Amniotic stem cell (primary cell): ENCODE results near the gene HNRNPDL.
"Not testable (repeated sequence)": the region's sequence is repeated elsewhere in the genome, so short reads cannot be mapped to it uniquely, and the experiment has no call there.

ENCODE experiments used
- DNase-seq: peaks from one replicate; lab custom pipeline; 2025; lab: John Stamatoyannopoulos, UW

The HNRNPDL gene

DNA sequence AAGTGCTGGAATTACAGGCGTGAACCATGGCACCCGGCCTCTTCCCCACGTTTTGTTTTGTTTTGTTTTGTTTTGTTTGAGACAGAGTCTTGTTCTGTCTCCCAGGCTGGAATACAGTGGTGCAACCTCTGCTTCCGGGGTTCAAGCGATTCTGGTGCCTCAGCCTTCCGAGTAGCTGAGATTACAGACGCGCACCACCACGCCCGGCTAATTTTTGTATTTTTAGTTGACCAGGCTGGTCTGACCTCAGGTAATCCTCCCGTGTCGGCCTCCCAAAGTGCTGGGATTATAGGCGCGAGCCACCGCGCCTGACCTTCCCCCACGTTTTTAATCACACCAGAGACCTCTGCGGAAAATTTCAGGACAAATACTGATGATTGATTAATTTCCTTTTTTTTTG is 2.3 kb upstream of the HNRNPDL start:
- DNase-seq: no peak

DNA sequence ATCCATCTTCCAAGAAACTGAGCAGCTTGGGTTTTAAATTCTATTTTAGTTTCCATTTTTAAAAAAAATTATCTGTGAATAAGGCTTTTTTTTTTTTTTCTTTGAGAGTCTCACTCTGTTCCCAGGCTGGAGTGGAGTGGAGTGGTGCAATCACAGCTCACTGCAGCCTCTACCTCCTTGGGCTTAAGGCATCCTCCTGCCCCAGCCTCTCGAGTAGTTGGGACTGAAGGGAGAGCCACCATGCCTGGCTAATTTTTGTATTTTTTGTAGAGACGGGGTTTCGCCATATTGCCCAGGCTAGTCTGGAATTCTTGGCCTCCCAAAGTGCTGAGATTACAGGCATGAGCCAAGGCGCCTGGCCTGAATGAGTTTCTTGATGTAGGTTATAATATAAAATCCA is 1.6 kb upstream of the HNRNPDL start:
- DNase-seq: no peak

DNA sequence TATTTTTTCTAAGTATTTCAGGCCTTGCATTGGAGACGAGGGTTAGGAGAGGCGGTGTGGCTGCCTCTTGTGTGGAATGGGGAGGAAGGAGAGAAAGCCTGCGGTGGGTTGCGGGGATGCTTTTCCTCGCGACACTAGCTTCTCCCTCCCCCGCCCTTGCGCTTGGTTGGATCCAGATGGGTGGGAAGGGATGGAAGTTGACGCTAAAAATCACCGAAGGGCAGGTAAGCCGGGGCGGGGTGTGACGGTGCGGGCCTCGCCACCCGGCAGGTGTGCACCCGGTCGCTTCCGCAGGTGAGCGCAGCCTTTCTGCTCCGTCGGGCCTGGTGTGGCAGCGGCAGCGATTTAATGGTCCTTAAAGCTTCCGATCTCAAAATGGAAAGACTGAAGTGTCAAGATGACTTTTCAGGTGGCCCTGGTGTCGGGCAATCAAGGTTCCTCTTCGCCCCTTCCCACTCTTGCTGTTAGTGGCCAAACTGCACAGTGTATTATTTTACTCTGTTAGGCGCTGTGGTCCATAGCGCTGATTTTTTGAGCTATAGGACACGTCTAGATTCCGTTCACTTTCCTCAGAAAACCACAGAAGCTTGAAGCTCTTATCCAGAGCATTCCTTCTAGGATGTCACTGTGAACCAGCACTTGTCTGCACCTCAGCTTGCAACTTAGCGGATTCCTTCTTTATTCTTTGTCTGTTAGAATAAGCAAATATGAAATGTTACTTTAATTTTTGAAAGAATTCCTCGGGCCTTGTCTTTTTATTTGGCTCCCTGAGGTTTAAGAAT is 893 bp upstream of the HNRNPDL start:
- no peak for DNase-seq

DNA sequence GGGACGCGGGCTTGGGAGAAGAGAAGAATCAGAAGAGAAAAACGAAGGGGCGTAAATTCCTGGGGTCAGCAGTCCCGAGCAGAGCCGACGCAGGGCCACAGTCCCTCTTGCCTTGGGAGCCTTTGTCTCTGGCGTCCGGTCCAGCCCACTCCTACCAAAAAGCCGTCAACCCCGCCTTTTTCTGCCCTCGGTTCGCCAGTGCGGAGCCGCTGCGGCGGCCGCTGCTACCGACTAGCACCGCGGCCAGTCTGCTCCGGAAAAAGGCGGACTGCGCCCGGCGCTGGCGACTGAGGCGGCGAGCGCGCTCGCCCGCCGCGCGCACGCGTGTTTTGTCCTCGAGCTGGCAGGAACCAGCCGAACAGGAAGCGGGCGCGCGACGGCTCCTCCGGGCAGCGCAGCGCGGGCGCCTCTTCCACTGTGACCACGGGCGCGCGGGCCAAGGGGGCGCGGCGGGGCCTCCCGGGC is 502 bp downstream of the HNRNPDL start:
- DNase-seq: no peak

DNA sequence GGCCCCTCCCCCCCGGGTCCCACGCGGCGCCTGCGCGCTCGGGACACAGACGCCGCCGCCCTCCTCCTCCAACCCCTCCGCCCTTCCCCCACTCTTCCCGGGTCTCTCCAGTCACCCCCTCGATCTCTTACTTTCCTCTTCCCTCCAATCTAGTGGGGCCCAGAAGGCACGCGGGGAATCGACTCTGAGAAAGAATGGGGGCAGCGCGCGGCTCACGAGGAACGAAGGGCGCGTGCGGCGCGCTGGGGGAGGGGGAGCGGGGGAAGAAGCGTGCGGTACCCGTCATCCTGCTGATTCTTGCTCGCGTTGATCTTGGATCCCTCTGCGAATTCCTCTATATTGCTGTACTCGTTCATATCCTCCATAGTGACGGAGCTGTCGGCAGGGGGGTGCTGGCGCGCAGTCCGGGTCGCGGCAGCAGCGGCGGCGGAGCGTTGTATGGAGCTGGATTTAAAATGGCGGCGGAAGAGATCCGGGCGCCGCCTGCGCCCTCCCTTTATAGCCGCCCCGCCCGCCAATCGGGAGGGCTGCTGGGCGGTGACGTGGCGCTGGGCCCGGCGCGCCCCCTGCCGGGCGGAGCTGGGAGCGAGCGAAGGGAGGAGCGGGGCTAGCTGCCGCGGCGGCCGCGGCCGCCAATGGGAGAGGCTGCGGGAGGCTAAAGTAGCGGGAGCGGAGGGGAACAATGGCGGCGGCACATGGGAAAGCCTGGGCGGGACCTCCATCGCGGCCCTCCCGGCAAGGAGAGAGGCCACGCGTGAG is 1.1 kb downstream of the HNRNPDL start:
- peak; percentile 49 for DNase-seq

DNA sequence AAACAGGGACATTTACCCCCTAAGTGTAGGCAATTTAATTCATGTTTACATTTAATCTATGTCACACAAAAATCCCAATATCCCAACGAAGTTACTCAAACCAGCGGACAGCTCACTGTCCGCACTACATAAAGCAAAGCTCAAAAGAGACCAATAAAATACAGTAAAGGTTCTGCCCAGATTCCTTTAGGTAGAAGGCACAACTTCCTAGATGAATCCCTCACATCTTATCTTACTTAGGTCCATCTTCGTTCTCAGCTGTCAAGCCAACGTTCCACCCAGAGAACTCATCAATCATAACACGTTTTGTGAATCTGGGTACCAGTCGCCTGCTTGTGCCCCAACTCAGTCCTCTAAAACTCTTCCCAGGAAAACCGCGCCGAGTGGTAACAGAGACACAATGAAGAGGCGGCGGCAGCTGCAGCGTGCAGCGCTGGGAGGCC is 1.7 kb downstream of the HNRNPDL start:
- DNase-seq: no peak

DNA sequence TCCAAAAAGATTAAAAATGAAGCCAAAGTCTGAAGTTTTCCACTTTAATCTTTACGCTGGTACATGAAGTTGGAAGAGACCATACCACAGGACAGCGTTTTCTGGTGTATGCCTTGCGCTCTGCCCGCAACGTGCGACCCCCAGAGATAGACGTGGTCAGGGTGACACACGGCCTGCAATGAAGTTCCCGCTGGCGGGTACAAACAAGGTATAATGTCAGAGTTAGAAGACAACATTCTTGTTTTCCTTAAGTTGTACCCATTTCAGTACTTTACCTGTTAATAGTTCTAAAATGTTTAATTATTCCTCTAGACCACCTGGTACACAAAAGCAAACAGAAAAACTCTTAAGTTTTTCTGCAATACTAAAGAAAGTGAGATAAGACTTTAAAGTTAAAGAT is 4.8 kb downstream of the HNRNPDL start:
- DNase-seq: no peak

DNA sequence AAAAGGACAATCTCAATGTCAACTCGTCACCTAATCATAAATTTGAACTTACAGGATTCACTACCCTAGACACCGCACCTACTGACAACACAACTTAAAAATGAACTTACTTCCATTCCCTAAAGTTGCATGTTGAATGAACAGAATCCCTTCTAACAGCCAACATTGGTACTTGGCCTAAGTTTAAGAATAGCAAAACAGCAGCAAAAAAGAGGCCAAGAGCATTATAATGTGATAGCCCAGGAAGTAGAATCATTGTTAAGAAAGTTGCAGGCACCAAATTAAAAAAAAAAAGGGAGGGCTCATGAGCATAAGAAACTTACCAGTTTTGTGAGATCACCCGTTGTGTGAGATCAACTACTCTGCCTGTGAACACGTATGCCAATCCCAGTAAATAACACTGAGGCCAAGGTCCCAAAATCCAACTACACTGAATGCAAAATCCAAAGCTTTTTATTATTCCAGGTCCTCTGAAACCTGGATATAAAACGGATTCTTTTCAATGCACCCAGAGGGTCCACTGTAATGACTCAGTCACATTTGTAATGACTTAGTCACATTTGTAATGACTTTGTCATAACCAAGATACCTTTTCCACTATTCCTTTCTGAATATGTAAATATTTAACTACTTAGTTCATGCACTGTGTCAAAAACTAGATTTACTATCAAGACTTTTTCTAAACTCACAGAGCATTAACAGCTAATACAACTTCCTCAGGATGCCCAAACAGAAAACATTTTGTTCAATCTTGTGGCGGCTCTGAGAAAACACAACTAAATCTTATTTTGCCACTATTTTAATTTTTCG is 6.8 kb downstream of the HNRNPDL start:
- no peak for DNase-seq

DNA sequence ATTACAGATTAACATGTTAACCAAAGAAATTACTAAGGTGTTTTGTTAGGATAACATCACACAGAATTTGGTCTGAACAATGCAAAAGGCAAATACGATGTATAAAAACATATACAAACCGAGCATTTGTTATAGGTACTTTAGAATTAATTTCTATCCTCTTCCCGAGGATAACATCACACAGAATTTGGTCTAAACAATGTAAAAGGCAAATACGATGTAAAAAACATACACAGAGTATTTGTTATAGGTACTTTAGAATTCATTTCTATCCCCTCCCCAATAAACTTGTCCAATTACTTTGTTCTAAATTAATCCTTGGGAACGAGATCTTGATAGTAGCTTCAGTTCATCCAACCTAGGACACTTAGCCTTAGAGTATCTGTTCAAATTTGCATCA is 7.6 kb downstream of the HNRNPDL start:
- no peak for DNase-seq

DNA sequence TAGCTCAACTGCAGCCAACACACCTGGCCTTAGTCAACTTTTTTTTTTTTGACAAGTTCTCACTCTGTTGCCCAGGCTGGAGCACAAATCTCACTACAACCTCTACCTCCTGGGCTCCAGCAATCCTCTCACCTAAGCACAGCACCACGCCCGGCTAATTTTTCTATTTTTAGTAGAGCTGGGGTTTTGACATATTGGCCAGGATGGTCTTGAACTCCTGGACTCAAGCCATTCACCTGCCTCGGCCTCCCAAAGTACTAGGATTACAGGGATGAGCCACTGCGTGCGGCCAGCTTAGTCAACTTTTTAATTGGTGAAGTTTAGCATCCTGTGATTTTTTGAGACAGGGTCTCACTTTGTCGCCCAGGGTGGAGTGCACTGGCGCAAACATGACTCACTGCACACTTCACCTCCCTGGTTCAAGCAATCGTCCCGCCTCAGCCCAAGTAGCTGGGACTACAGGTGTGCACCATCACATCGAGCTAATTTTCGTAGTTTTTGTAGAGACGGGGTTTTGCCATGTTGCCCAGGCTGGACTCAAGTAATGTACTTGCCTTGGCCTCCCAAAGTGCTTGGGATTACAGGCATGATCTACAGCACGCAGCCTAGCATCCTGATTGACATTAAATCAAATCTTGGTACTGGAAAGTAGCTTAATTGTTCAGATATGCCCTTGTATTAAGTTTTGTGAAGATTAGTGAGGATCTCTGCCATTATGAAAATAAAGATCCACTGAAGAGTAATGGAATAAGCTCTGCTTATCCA is 8.3 kb downstream of the HNRNPDL start:
- DNase-seq: no peak

DNA sequence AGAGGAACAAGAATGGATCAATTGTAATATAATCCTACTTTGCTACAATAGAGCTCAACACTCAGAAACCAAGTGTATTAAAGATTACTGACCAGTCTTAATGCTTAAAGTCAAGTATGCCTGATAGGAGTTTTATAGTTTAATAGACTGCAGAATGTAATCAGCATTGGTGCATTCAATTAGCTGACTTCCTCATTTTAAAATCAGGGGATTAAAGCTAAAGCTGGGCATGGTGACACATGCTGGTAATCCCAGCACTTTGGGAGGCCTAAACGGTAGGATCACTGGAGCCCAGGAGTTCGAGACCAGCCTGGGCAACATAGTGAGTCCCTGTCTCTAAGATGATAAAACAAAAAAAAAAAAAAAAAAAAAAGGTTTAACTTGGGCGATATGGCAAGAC is 10.8 kb downstream of the HNRNPDL start:
- DNase-seq: no peak

DNA sequence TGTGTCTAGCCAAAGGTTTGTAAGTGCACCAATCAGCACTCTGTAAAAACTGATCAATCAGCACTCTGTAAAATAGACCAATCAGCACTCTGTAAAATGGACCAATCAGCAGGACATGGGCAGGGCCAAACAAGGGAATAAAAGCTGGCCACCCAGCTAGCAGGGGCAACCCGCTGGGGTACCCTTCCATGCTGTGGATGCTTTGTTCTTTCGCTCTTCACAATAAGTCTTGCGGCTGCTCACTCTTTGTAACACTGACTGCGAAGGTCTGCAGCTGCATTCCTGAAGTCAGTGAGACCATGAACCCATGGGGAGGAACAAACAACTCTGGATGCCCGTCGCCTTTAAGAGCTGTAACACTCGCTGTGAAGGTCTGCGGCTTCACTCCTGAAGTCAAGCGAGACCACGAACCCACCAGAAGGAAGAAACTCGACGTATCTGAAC is 14.3 kb downstream of the HNRNPDL start:
- no peak for DNase-seq

DNA sequence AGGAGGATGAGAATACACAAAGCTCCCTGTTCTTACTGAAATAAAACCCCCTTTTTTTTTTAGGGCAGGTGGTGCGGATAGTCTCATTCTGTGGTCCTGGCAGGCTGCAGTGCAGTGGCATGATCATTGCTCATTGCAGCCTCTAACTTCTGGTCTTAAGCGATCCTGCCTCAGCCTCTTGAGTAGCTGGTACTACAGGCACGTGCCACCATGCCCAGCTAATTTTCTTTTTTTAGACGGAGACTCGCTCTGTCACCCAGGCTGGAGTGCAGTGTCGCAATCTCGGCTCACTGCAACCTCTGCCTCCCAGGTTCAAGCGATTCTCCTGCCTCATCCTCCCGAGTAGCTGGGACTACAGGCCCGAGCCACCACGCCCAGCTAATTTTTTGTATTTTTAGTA is 15.2 kb downstream of the HNRNPDL start:
- DNase-seq: not testable (repeated sequence)

DNA sequence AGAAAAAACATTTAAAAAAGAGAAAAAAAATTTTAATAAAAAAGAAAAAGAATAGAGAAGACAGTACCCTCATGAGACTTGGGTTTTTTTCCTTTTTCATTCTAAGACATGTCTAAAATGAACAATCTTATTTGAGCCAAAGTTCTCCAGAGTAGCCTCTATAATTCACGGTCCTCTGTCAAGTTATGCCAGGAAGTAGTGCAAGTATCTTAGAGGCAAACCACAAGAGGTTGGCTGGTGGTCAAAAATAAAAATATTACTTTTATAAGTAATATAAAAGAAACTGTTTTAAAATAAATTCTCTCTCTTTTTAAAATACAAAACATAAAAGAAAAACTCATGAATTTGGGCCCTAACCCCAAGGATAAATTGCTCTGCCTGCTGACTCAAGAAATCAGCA is 26.5 kb downstream of the HNRNPDL start:
- DNase-seq: no peak

DNA sequence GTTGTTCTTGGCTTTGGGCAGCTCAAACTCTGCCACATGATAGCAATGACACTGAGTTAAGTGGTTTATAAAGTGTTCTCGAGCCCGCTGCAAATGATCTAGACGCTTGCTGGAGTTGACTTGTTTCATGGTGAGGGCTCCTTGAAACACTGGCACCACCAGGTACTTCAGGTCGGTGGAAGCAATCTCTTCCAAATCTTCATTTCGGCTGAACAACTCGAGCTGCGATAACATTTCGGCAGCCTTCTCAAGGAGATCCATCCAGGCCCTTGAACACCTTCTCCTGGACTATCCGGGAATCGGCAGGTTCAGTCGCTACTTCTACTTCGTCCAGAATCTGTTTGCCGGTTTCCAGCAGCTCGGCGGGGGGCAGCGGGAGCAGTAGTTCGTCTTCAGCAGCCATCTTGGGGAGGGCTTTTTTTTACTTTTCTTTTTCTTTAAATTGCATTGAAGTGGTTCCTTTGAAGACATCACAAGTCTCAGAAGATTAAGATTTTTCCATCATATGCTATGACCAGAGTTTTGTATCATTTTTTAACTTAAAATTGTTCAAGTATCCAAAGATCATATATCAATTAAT is 28.0 kb downstream of the HNRNPDL start:
- DNase-seq: no peak

DNA sequence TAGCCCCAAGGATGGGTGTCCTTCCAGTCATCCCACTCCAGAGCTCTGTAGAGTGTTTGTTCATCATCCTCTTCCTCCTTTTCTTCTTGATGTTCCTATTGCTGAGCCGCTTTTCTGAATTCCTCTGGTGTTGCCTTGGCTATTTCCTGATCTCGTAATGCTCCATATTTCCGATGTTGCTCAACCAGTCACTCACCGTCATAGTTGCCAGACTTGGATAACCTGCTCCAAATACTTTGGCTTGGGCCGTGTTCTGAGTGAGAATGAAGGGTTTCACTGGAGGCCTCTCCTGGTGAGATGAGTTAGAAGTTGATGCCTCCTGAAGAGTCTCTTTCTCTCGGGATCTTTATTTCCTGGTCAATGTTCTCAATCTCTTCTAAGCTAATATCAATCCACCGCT is 28.7 kb downstream of the HNRNPDL start:
- no peak for DNase-seq

DNA sequence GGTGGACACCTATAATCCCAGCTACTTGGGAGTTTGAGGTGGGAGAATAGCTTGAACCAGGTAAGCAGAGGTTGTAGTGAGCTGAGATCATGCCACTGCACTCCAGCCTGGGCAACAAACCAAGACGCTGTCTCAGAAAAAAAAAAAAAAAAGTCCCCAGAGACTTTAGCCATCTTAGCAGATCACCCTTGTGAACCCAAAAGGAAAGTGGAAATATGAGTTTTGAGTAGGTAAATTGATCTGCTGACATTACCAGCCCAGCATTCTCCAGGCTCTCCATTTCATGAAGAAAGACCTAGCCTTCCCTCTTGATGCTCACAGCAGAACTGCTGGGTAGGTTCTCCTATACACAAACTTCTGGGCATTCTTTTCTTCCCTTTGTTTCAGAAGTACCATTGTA is 32.0 kb downstream of the HNRNPDL start:
- no peak for DNase-seq

DNA sequence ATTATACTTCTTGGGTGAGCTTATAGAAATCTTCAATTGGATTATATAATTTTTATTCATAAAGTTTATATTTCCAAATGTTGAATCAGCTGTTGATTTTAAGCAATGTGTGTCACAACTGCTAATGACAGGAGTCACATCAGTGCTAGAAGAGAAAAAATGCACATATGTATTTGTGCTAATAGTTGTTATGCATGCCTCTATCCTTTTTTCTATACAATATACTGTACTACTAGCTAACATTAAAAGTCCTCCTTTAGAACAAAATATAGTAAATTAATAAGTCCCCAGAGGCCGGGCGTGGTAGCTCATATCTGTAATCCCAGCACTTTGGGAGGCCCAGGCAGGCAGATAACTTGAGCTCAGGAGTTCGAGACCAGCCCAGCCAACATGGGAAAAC is 32.7 kb downstream of the HNRNPDL start:
- DNase-seq: no peak

DNA sequence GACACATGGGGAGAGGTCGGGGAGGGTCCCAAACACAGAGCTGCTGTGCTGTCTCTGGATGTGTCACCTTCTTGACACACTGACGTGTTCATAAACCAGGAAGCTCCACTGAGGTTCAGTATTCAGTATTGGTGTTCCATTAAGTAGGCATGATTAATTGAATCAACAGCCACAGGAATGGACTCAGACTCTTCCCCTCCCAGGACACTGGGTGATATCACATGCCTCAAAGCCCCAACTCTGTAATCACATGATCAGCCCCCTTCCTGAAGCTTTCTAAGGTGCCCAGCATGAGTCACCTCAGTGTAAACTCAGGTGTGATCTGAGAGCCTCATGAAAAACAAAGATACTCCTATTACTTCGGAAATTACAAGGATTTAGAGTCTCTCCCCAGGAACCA is 35.4 kb downstream of the HNRNPDL start:
- DNase-seq: no peak

DNA sequence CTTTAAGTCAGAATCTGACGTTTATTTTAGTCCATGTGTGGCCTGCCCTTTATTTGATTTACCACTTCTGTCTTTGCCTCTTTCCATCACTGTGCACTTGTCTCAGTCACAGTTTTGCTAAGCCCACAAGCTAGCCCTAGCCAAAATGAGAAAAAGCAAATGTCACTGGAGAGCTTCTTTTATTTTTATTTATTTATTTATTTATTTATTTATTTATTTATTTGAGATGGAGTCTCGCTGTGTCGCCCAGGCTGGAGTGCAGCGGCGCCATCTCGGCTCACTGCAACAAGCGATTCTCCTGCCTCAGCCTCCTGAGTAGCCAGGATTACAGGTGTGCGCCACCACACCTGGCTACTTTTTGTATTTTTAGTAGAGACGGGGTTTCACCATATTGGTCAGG is 40.2 kb downstream of the HNRNPDL start:
- DNase-seq: not testable (repeated sequence)

DNA sequence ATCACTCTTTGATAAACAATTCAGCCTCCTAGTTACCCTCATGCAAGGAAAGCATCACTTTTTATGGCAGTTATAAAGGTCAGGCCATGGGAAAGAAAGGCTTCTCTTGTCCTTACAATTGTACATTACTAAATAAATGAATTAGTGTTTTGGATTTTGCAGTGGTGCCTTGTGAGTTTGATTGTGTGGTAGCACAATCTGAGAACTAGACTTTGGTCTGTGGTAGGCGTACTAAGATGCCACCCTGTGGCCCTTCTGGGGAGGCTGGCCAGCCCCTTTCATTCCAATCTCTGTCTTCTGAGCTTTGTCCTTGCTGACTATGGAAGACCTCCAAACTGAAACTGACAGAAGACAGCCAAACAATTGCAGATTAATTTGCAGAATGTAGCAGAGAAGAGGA is 41.9 kb downstream of the HNRNPDL start:
- no peak for DNase-seq
